Measurements from ENCODE around the gene ZNF77.

DNA sequence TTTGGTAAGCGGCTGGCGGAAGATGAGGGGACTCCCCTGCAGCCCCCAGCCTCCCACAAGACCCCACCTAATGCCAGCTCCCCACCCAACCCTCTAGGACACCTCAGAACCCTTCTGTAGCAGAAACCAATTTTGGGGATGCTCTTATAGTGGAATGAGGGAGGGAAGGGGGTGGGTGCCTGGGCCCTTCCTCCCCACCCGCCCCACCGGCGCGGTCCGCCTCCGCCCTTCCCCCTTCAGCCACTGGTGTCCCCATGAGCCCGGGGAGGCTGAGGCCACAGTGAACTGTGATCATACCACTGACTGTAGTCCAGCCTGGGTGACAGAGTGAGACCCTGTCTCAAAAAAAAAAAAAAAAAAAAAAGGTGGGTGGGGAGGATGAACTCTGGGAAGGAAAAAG is 48.8 kb upstream of the ZNF77 start:
- TF ChIP-seq CTCF (IDR thresholded peaks at IDR 0.05; ENCODE audit: borderline replicate concordance, extremely low read depth, low read length, poor library complexity, severe bottlenecking): no peak
- no peak for TF ChIP-seq EZH2 (IDR thresholded peaks at IDR 0.05; ENCODE audit: borderline replicate concordance, low read depth, low read length, severe bottlenecking)

Measured in DND-41 (cell line).